GM19239 (cell line): ENCODE data around the gene USP47.

Source experiments
- DNase-seq: peaks from one replicate; pipeline ENCODE4 v3.0.0; 2011; ENCODE audit warnings: low spot score; ENCODE audit not compliant: insufficient read length
- FAIRE-seq: peaks from 2 replicates; lab custom pipeline; 2011; peaks lifted over from hg19 to GRCh38; lab: Jason Lieb, UNC

Gene USP47

GRCh38 chr11:11961399-11962028 is 119.7 kb downstream of the USP47 start:
- no peak for FAIRE-seq
- DNase-seq, result no peak

- no peak for FAIRE-seq
These were observed 121.3 kb downstream of the USP47 start for GRCh38 chr11:11963067-11963466.

GRCh38 chr11:11963842-11964773 is 122.3 kb downstream of the USP47 start:
- FAIRE-seq (no peak), DNase-seq (no peak)

More at GRCh38 chr11:11963067-11963466, 121.3 kb downstream of the USP47 start:
- no peak for DNase-seq

- FAIRE-seq (no peak), DNase-seq (no peak)
These were observed 123.0 kb downstream of the USP47 start for GRCh38 chr11:11964774-11965150.

GRCh38 chr11:11965192-11965591 is 123.4 kb downstream of the USP47 start:
- no peak for FAIRE-seq
- no peak for DNase-seq

GRCh38 chr11:11965656-11966353 is 124.0 kb downstream of the USP47 start:
- DNase-seq (no peak), FAIRE-seq (no peak)

- DNase-seq, result no peak
- FAIRE-seq, result no peak
These were observed 124.6 kb downstream of the USP47 start for GRCh38 chr11:11966354-11966741.

GRCh38 chr11:11966826-11967668 is 125.3 kb downstream of the USP47 start:
- FAIRE-seq (peak; percentile 54), DNase-seq (peak; percentile 72)

GRCh38 chr11:11967669-11968510 is 126.1 kb downstream of the USP47 start:
- FAIRE-seq, result no peak
- no peak for DNase-seq

- FAIRE-seq, result no peak
- DNase-seq, result no peak
These were observed 126.9 kb downstream of the USP47 start for GRCh38 chr11:11968511-11969280.

- no peak for FAIRE-seq
These were observed 127.8 kb downstream of the USP47 start for GRCh38 chr11:11969380-11970215.

GRCh38 chr11:11970556-11970955 is 128.8 kb downstream of the USP47 start:
- no peak for FAIRE-seq
- no peak for DNase-seq

More at GRCh38 chr11:11969380-11970215, 127.8 kb downstream of the USP47 start:
- no peak for DNase-seq

- FAIRE-seq (no peak), DNase-seq (no peak)
These were observed 130.3 kb downstream of the USP47 start for GRCh38 chr11:11971906-11972547.

- DNase-seq (no peak), FAIRE-seq (no peak)
These were observed 131.1 kb downstream of the USP47 start for GRCh38 chr11:11972730-11973341.

- DNase-seq (no peak), FAIRE-seq (no peak)
These were observed 131.6 kb downstream of the USP47 start for GRCh38 chr11:11973361-11973800.

GRCh38 chr11:11973866-11974265 is 132.1 kb downstream of the USP47 start:
- FAIRE-seq (no peak), DNase-seq (no peak)
